Esophagus muscularis mucosa (tissue), 4 donors: ENCODE results near the gene C1QTNF1. TPM values are rescaled to one million over a fixed set of nuclear protein-coding genes. Genes with fewer than 3 reads are reported as not detected.
A peak's percentile ranks its signal among the peaks of the same experiment; 100 is the strongest.

ENCODE experiments used
- DNase-seq: peaks from one replicate; pipeline ENCODE4 v3.0.0-alpha.2; 2017; ENCODE audit errors: extremely low spot score
- H3K27ac ChIP-seq, 4 donors: fragments of 200-600 bp; sonication (generic); replicated peaks in 1 of 4; 1 replicate in 3 of 4; 2 replicates in 1 of 4; pipeline ENCODE4 v1.5.1; 2016 to 2019; ENCODE audit warnings: mild to moderate bottlenecking in 1 of 4
- H3K27me3 ChIP-seq, 4 donors: fragments of 200-600 bp; sonication (generic); one replicate each; pipeline versions ENCODE4 v1.5.1 to v1.6.0; 2016 to 2019
- H3K36me3 ChIP-seq, 4 donors: fragments of 200-600 bp; sonication (generic); one replicate each; pipeline ENCODE4 v1.5.1; 2016 to 2019
- H3K4me1 ChIP-seq, 4 donors: fragments of 200-600 bp; sonication (generic); one replicate each; pipeline ENCODE4 v1.5.1; 2016 to 2019
- H3K4me3 ChIP-seq, 4 donors: fragments of 200-600 bp; sonication (generic); 1 replicate in 2 of 4; 2 replicates in 2 of 4; pipeline ENCODE4 v1.5.1; 2016 to 2019; ENCODE audit warnings: mild to moderate bottlenecking in 4 of 4, moderate library complexity in 1 of 4
- H3K9me3 ChIP-seq, 4 donors: fragments of 200-600 bp; sonication (generic); 1 replicate in 3 of 4; 2 replicates in 1 of 4; pipeline ENCODE4 v1.5.1; 2016 to 2019
- CTCF ChIP-seq, 3 experiments: fragments of 200-600 bp in 2 of 3; fragments of 450-650 bp in 1 of 3; sonication (generic) in 2 of 3; IDR thresholded peaks; one replicate each; pipeline ENCODE4 v1.5.1; 2017 to 2019; ENCODE audit warnings: antibody characterized with exemption in 3 of 3, mild to moderate bottlenecking in 2 of 3, moderate library complexity in 1 of 3
- EP300 ChIP-seq: sonication (generic); formaldehyde crosslinking; IDR thresholded peaks from one replicate; pipeline ENCODE4 v1.6.1; 2017; ENCODE audit warnings: antibody characterized with exemption
- POLR2A ChIP-seq: fragments of 450-650 bp; IDR thresholded peaks from one replicate; pipeline ENCODE4 v1.6.1; 2017; ENCODE audit warnings: antibody characterized with exemption, moderate library complexity, mild to moderate bottlenecking, low read depth
- POLR2AphosphoS5 ChIP-seq, 2 donors: sonication (generic); formaldehyde crosslinking; IDR thresholded peaks; one replicate each; pipeline ENCODE4 v1.6.1; 2017; ENCODE audit warnings: antibody characterized with exemption in 2 of 2
- WGBS: methylation state at CpG from one replicate; pipeline ENCODE4 v1.1.5; 2018; 5-methylcytosine and 5-hydroxymethylcytosine counted together
- intact Hi-C: fragments of 100-400 bp; cut with DNase I; formaldehyde crosslinking; loops from one replicate; pipeline ENCODE4 v1.15.1; 2023
- total RNA-seq, 4 donors: library from RNA; depleted of rRNA; stranded (reverse); fragments of >200 nt; gene quantifications; one replicate each; pipeline versions ENCODE4 v1.1.0 to v1.2.1, GENCODE V29; 2016

The C1QTNF1 gene
- total RNA-seq, 4 donors from 2014 or later: 31.1 to 115 (median 70.4) TPM

DNA sequence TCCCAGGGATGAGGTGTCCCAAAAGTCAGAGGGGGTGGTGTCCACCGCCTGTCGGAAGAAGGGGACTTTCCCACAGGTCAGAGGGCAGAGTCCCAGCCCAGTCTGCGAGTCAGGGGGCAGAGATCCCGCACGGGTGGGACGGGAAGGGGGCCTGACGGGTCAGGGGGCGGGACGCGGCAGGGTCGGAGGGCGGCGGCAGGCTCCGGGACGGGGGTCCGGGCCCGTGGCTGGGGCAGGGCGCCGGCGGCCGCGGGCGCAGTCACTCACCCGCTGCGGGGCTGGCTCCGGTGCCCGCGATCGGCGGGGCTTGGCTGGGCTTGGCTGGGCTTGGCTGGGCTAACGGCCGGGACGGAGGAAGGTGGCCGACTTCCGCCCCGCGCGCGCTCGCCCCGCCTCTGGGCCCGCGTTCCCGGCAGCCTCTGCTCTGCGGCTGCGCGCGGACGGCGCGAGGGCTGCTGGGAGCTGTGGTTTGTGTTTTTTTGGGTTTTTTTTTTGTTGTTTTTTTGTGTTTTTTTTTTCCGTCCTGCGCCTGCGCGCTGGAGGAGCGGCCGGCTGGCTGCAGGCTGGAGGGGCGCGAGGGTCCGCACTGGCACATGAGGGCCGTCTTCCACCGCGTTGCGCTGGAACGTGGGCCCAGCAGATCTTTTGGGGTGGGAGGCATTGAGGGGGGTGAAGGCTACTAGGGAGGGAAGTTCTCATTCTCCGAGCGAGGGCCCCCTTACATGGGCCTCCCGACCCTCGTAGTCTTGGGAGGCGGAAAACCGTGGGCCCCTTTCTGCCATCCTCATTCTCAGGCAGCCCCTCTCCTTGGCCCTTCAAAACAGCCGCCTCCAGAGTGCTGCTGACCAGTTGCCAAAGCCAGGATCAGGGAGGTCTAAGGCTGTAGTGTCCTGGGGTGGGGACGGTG is 14.3 kb upstream of the C1QTNF1 start, which contains the start of gene CANT1:
CANT1 (minus strand) TSS at position 368 of the 907 bp plus-strand sequence. CDS start 12,142 bp downstream, outside the sequence.
- intact Hi-C loops: no loop called here
- Histone ChIP-seq H3K4me3 (peak within 1 kb of the TSS; percentile 87 to 97 (median 93)), H3K36me3 (peaks cover 0 to 6% (median 0%) of the 10 kb centered on the region in 4 donors), H3K9me3 (no peaks in the 10 kb centered on the region), H3K27ac (peak within 1 kb of the TSS; percentile 82 to 90 (median 86)), H3K27me3 (no peaks in the 10 kb centered on the region), H3K4me1 (peaks cover 31 to 50% (median 48%) of the 10 kb centered on the region in 4 donors)
- WGBS: 1% methylated on average over 44 of the region's 73 CpGs
- TF ChIP-seq CTCF (IDR thresholded peaks at IDR 0.05) (no peak), POLR2AphosphoS5 (IDR thresholded peaks at IDR 0.05) (peak; percentile 88 to 95)
- DNase-seq: no peak

DNA sequence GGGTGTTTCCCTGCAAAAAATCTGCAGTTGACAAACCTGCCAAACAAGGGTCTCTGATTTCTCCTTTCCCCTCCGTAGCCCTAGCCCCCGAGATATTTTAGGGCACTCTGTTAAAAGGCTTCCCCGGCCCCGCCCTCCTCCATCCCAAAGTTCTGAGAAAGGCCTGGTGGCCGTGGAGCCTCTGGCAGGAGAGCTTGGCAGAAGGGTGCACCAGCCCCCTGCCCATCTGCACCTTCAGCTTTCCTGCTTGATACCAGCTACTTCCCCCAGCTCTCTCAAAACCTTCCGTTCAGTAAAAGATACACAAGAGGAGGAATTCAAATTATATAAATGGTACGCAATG is 13.7 kb upstream of the C1QTNF1 start:
- TF ChIP-seq POLR2A (no peak), CTCF (IDR thresholded peaks at IDR 0.05) (no peak), EP300 (no peak), POLR2AphosphoS5 (IDR thresholded peaks at IDR 0.05) (no peak)
- 63% methylated on average over 7 of the region's 7 CpGs for WGBS
- H3K36me3 ChIP-seq: peaks cover 0 to 6% (median 0%) of the 10 kb centered on the region in 4 donors
- intact Hi-C loops: no loop called here
- H3K27ac ChIP-seq: peak overlapping the region; percentile 82 to 90 (median 86)
- peak overlapping the region; percentile 87 to 97 (median 93) for H3K4me3 ChIP-seq
- DNase-seq: no peak
- H3K27me3 ChIP-seq: no peaks in the 10 kb centered on the region
- no peaks in the 10 kb centered on the region for H3K9me3 ChIP-seq
- peaks cover 30 to 48% (median 46%) of the 10 kb centered on the region in 4 donors for H3K4me1 ChIP-seq

- Histone ChIP-seq H3K9me3 (no peaks in the 10 kb centered on the region), H3K27me3 (no peaks in the 10 kb centered on the region), H3K36me3 (peaks cover 0 to 6% (median 0%) of the 10 kb centered on the region in 4 donors), H3K27ac (no peak overlapping the region), H3K4me1 (peaks cover 23 to 35% (median 33%) of the 10 kb centered on the region in 4 donors), H3K4me3 (no peak overlapping the region)
- no peak for DNase-seq
- intact Hi-C loops: no loop called here
- 81% methylated on average over 5 of the region's 5 CpGs for WGBS
- TF ChIP-seq POLR2AphosphoS5 (IDR thresholded peaks at IDR 0.05) (no peak), CTCF (IDR thresholded peaks at IDR 0.05) (no peak), POLR2A (no peak), EP300 (no peak)
These were observed 12.4 kb upstream of the C1QTNF1 start for GRCh38 chr17:79011451-79012147.

- peaks cover 0 to 3% (median 0%) of the 10 kb centered on the region in 4 donors for H3K36me3 ChIP-seq
- H3K4me1 ChIP-seq: peaks cover 20 to 24% (median 23%) of the 10 kb centered on the region in 4 donors
- DNase-seq: no peak
- TF ChIP-seq POLR2A (no peak), EP300 (no peak), CTCF (IDR thresholded peaks at IDR 0.05) (no peak), POLR2AphosphoS5 (IDR thresholded peaks at IDR 0.05) (no peak)
- H3K4me3 ChIP-seq: no peak overlapping the region
- H3K27ac ChIP-seq: no peak overlapping the region
- no peaks in the 10 kb centered on the region for H3K27me3 ChIP-seq
- no peaks in the 10 kb centered on the region for H3K9me3 ChIP-seq
- intact Hi-C loops: no loop called here
- WGBS: 73% methylated on average over 6 of the region's 6 CpGs
These were observed 11.3 kb upstream of the C1QTNF1 start for GRCh38 chr17:79012563-79013134.
